Calu3 (cell line): Measurements from ENCODE around the gene GLP2R. TPM values are rescaled to one million over a fixed set of nuclear protein-coding genes. Genes with fewer than 3 reads are reported as not detected.

Source experiments
- BruUV-seq: library from RNA; stranded (reverse); fragments of 400-500 nt; replicated peaks from 2 replicates; lab custom pipeline; 2021; lab: Mats Ljungman, UMichigan
- CTCF ChIA-PET: fragments of 300-600 bp; sonication (Branson Sonifier 250); formaldehyde crosslinking; loops from one replicate; lab custom pipeline; 2022; ENCODE audit warnings: antibody characterized with exemption; lab: Charles Lee
- DNase-seq: peaks from one replicate; pipeline ENCODE4 v3.0.0; 2022
- H3K27ac Mint-ChIP-seq: one replicate; pipeline ENCODE4 v1.8.0; 2022; ENCODE audit warnings: mixed read lengths; ENCODE audit not compliant: unreplicated experiment
- H3K27me3 Mint-ChIP-seq: one replicate; pipeline ENCODE4 v1.8.0; 2022; ENCODE audit warnings: mixed read lengths; ENCODE audit not compliant: unreplicated experiment
- H3K36me3 Mint-ChIP-seq: one replicate; pipeline ENCODE4 v1.8.0; 2022; ENCODE audit warnings: mild to moderate bottlenecking, moderate library complexity, mixed read lengths; ENCODE audit not compliant: insufficient read depth, unreplicated experiment
- H3K4me1 Mint-ChIP-seq: one replicate; pipeline ENCODE4 v1.8.0; 2022; ENCODE audit warnings: mild to moderate bottlenecking, low read depth, mixed read lengths; ENCODE audit not compliant: unreplicated experiment
- H3K4me3 Mint-ChIP-seq: one replicate; pipeline ENCODE4 v1.8.0; 2022; ENCODE audit warnings: mild to moderate bottlenecking, low read depth, moderate library complexity, mixed read lengths; ENCODE audit not compliant: unreplicated experiment
- H3K9me3 Mint-ChIP-seq: one replicate; pipeline ENCODE4 v1.8.0; 2022; ENCODE audit warnings: low read depth, mixed read lengths; ENCODE audit not compliant: unreplicated experiment
- intact Hi-C: fragments of 100-400 bp; cut with micrococcal nuclease; formaldehyde crosslinking; loops from one replicate; pipeline ENCODE4 v1.10.0; 2022; ENCODE audit not compliant: unreplicated experiment
- total RNA-seq: library from RNA; stranded (reverse); gene quantifications from 2 replicates; pipeline ENCODE4 v1.2.3, GENCODE V29; 2022
- TF ChIP-seq, protein P1 (sequence below): fragments of 200-600 bp; IDR thresholded peaks from one replicate; pipeline ENCODE4 v1.8.0; 2022; ENCODE audit warnings: antibody characterized with exemption; ENCODE audit not compliant: unreplicated experiment

The GLP2R gene
- total RNA-seq, 1 experiment from 2014 or later = 0.59 TPM

DNA sequence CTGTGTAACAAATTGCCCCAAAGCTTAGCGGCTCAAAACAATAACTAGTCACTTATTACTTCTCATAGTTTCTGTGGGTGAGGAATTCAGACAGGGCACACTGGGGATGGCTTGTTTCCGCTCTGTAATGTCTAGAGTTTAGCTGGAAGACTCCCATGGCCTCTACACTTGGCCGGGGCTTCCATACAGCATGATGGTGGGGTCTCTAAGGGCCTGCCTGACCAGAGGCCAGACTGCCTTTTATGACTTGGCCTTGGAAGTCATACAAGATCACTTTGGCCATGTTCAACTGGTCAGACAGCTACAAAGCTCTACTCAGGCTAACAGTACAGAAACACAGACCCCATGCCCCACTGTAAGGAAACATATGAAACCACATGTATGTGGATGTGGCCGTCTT, 8.2 kb downstream of the GLP2R start:
- no TSS peak for BruUV-seq
- peaks cover 2% of the 10 kb centered on the region for H3K9me3 Mint-ChIP-seq
- H3K4me3 Mint-ChIP-seq = no peak overlapping the region
- CTCF ChIA-PET = no interaction called here
- intact Hi-C loops = no loop called here
- DNase-seq = no peak
- TF ChIP-seq, protein P1, sequence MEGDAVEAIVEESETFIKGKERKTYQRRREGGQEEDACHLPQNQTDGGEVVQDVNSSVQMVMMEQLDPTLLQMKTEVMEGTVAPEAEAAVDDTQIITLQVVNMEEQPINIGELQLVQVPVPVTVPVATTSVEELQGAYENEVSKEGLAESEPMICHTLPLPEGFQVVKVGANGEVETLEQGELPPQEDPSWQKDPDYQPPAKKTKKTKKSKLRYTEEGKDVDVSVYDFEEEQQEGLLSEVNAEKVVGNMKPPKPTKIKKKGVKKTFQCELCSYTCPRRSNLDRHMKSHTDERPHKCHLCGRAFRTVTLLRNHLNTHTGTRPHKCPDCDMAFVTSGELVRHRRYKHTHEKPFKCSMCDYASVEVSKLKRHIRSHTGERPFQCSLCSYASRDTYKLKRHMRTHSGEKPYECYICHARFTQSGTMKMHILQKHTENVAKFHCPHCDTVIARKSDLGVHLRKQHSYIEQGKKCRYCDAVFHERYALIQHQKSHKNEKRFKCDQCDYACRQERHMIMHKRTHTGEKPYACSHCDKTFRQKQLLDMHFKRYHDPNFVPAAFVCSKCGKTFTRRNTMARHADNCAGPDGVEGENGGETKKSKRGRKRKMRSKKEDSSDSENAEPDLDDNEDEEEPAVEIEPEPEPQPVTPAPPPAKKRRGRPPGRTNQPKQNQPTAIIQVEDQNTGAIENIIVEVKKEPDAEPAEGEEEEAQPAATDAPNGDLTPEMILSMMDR = no peak
- no peak overlapping the region for H3K27ac Mint-ChIP-seq
- peaks cover 33% of the 10 kb centered on the region for H3K4me1 Mint-ChIP-seq
- H3K27me3 Mint-ChIP-seq = no peaks in the 10 kb centered on the region
- no peaks in the 10 kb centered on the region for H3K36me3 Mint-ChIP-seq

- BruUV-seq = no TSS peak
- intact Hi-C loops = loop anchor here (5.0 kb wide), 1 partner anchor 44 kb away; no protein-coding TSS in a partner anchor
- TF ChIP-seq, protein P1 = no peak
- Mint-ChIP-seq H3K4me1 (peaks cover 40% of the 10 kb centered on the region), H3K36me3 (peaks cover 6% of the 10 kb centered on the region), H3K4me3 (no peak overlapping the region), H3K9me3 (peaks cover 2% of the 10 kb centered on the region), H3K27me3 (no peaks in the 10 kb centered on the region), H3K27ac (peak overlapping the region; percentile 13)
- DNase-seq = no peak
- CTCF ChIA-PET = interaction anchor here (0.6 kb wide), 1 partner anchor 12 kb away, joined by 5 read pairs; no protein-coding TSS in a partner anchor
Observed at GRCh38 chr17:9837551-9838471, 12.1 kb downstream of the GLP2R start.

DNA sequence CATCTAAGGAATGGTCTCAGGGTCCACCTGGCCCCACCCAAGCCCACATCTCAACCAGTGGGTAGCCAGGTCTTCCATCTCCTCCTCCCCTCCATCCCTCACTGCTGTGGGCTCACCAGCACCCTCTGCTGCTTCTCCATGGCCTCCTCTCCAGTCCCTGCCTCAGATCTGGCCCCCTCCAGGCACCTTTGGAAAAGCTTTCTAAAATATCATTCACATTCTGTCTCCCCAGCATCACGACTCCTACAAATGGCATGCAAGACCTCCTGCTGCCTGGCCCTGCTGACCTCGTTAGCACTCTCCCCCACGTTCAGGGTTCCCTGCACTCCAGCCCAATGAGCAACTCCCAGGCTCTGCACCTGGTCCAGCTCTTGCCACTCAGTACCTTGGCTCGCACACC, 13.7 kb downstream of the GLP2R start:
- intact Hi-C loops = loop anchor here (5.0 kb wide), 1 partner anchor 43 kb away; no protein-coding TSS in a partner anchor
- TF ChIP-seq, protein P1 = no peak
- H3K27me3 Mint-ChIP-seq = no peaks in the 10 kb centered on the region
- peaks cover 47% of the 10 kb centered on the region for H3K4me1 Mint-ChIP-seq
- H3K27ac Mint-ChIP-seq = no peak overlapping the region
- H3K9me3 Mint-ChIP-seq = peaks cover 2% of the 10 kb centered on the region
- no peak overlapping the region for H3K4me3 Mint-ChIP-seq
- CTCF ChIA-PET = no interaction called here
- DNase-seq = no peak
- H3K36me3 Mint-ChIP-seq = peaks cover 6% of the 10 kb centered on the region
- BruUV-seq = no TSS peak

GRCh38 chr17:9842057-9842758, 16.5 kb downstream of the GLP2R start:
- H3K36me3 Mint-ChIP-seq = peaks cover 6% of the 10 kb centered on the region
- peaks cover 2% of the 10 kb centered on the region for H3K9me3 Mint-ChIP-seq
- H3K4me3 Mint-ChIP-seq = no peak overlapping the region
- TF ChIP-seq, protein P1 = no peak
- CTCF ChIA-PET = no interaction called here
- BruUV-seq = no TSS peak
- H3K27ac Mint-ChIP-seq = no peak overlapping the region
- intact Hi-C loops = no loop called here
- DNase-seq = no peak
- peaks cover 34% of the 10 kb centered on the region for H3K4me1 Mint-ChIP-seq
- H3K27me3 Mint-ChIP-seq = no peaks in the 10 kb centered on the region
